Right renal pelvis (tissue), 4 donors: ENCODE measurements around the gene CRYGC. TPM values are rescaled to one million over a fixed set of nuclear protein-coding genes. Genes with fewer than 3 reads are reported as not detected.
"Not testable (repeated sequence)": the region's sequence is repeated elsewhere in the genome, so short reads cannot be mapped to it uniquely, and the experiment has no call there.

ENCODE experiments used
- DNase-seq, 4 donors: peaks; one replicate each; pipeline ENCODE4 v3.0.0-alpha.2; 2013; ENCODE audit warnings: low read depth in 4 of 4, low spot score in 3 of 4, missing footprints in 1 of 4
- polyA plus RNA-seq, 4 donors: library from polyadenylated mRNA; unstranded; fragments of 120-200 nt; gene quantifications; one replicate each; pipeline ENCODE4 v1.2.1, GENCODE V29; 2013; ENCODE audit not compliant: insufficient read length in 4 of 4

The CRYGC gene
- polyA plus RNA-seq, 4 donors, result not detected

DNA sequence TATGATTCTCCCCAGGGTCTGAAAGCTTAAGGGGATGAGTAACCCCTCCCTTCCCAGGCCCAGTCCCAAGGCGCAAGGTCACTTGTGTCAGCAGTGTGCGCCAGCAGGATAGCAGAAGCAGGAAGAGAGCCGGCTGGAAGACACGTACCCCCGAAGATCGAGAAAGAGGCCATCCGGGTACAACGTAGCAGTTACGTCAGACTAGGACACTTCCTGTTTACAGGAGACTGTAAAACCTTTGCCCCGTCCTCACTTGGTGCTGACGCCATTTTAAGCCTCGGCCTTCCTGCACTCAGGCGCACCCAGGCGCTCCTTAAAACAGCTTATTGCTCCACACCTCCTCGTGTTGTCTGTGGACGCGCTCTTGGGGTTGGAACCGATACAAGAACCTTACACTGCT, 9.8 kb upstream of the CRYGC start:
- no peak for DNase-seq

DNA sequence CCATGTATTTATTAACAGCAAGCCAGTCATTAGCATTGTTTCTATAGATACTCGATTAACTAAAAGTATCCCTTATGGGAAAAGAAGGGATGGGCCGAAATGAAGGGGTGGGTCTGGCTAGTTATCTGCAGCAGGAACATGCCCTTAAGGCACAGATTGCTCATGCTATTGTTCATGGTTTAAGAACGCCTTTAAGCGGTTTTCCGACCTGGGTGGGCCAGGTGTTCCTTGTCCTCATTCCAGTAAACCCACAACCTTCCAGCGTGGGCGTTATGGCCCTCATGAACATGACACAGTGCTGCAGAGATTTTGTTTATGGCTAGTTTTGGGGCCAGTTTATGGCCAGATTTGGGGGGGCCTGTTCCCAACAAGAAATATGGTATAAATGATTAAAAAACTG, 8.7 kb upstream of the CRYGC start:
- not testable (repeated sequence) for DNase-seq

DNA sequence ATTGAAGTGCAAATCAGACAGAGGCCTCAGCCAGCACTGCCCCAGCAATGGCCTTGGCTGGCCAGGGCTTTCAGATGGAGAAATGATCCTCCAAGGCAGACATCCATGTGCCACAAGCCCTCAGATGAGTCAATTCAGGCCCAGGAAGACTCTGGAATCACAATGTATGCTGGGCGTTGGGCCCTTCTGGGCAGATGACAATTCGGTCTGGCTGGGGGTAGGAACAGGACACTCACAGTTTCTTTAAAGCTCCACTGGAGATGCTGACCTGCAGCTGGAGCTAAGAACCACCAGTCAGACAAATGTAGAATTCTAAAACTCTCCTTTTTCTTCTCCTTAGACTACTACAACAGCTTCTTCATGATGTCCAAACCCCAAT, 7.1 kb upstream of the CRYGC start:
- DNase-seq, result no peak

DNA sequence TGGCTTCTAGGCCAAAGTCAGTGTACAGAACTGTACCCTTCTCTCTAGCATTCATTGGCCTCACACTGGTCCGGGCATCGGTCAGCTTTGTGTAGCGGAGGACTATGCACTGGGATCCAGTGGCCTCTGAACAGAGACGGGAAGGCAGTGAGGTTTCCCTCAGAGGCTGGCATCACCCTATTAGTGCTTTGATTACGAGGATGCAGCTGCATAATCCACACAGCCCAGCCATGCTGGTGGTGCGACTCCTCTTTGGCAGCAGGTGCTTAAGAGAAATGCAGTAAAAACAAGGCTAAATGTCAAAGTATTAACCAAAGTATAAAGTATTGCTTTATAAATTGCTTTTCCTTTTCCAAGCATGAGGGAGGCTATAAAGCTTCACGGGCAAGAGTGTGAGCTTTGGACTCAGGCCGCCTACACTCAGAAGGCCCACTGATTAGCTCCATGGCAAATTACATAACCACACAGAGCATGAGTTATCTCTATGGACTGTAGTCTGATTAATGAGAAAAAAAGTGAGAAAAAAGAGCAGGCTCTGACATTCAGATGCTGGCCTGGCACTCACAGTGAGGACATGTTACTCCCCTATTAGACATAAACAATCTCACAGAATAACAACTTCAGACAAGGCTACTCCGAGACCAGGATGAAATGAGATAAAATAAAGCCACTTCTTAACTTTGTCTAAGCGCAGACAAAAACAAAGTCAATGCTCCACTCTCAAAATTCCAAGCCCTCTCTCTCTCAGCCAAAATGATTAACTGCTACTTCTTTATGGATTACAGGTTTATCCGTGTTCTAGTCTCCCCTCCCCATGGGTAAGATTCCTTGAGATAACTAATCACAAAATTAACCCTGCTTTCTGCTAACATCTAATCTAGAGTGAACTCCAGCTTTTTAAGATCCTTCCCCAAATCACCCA, 6.4 kb upstream of the CRYGC start:
- DNase-seq, result no peak

DNA sequence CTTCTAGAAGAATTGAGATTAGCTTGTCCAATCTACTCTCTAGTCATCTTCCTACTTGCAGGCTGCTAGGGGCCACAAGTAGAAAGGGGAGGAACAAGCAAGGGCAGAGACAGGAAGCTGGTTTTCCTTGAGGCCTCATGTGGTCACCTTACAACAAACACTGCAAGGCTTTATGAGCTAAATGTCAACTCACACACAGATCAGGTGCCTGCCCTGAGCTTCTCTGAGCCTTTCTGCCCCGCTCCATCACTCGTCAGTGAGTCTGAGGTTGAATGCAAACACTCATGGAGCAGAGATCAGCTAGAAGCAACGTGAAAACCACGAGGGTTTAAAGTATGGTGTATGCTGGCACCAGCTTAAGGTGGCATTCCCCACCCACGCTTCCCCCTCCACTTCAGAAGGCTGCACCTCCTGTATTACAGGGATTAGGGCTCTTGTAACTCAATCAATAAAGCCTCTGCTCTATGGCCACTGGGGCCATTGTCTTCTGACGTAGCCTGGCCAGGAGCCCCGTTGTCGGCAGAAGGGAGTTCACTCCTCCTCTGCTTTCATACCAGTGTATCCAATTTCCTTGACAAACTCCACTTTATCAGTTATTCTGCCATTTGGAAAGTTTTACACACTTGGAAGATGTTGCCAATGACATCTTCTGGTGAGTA, 5.4 kb upstream of the CRYGC start:
- no peak for DNase-seq

DNA sequence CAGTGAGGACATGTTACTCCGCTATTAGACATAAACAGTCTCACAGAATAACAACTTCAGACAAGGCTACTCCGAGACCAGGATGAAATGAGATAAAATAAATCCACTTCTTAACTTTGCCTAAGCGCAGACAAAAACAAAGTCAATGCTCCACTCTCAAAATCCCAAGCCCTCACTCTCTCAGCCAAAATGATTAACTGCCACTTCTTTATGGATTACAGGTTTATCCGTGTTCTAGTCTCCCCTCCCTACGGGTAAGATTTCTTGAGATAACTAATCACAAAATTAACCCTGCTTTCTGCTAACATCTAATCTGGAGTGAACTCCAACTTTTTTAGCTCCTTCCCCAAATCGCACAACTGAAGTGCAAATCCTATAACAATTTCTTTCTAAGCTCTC, 1.1 kb upstream of the CRYGC start:
- no peak for DNase-seq

DNA sequence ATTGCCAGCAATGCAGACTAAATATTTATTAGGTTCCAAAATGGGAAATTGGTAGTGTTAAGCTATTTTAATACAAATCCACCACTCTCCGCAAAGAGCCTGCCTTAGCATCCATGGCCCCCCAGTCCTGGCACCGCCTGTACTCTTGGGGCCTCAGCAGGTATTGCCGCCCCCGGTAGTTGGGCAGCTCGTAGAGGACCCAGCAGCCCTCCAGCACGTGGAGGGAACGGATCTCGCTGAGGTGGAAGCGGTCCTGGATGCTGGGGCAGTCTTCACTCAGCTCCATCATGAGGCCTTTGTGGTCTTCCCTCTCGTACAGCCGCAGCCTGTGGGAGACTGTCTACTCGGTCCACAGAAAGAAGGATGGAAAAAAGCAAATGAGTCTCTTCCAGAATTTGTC, 1.5 kb downstream of the CRYGC start:
- no peak for DNase-seq

DNA sequence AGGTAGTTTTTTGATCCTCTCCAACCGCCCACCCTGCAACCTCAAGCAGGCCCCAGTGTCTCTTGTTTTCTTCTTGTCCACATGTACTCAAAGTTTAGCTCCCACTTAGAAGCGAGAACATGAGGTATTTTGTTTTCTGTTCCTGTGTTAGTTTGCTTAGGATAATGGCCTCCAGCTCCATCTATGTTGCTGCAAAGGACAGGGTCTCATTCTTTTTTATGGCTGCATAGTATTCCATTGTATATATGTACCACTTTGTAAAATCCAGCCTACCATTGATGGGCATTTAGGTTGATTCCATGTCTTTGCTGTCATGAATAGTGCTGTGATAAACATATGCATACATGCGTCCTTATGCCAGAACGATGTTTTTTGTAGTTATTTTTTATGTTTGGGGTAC, 2.5 kb downstream of the CRYGC start:
- no peak for DNase-seq

DNA sequence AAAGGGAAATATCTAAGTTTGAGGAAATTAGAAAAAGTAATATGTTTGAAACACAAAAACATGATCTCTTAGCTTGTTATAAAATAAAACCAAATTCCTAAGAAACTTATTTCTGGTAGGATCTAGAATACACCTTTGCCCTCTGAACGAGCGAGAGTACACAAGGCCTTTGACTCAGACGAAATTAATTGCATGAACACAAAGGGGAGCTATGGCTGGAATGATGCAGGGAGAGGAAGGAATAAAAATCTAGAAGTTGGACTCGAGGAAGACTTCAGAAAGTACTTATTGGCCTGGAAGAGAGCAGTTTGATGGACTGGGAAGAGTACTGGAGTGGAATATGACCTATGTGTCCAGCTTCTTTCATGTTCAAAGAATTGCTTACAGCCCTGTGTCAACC, 4.4 kb downstream of the CRYGC start:
- no peak for DNase-seq

DNA sequence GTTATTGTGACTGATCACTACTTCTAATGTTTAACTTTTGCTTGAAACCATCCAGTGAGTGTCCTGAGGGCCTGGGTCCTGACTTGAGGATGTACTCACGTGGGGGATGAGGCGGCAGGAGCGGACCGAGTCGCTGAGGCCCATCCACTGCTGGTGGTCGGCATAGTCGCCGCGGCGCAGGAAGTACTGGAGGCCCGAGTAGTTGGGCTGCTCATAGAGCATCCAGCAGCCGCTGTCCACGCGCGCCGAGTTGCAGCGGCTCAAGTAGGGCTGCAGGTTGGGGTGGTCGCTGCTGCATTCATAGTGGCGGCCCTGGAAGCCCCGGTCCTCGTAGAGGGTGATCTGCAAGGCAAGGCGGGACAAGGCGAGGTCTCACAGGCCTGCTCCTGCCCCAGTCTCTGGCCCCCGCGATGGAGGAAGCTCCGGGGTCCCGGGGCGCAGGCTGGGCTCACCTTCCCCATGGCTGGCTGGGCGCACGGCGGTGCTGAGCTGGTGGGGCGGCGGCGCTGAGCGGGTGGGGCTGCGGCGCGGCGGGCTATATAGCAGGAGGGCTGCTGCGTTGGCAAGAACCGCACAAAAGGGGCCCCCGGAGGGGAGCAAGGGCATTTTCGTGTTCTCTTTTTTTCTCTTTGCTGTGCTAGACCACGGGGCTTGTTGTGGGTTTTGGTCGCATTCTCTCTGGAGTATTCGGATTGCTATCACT, 5.5 kb downstream of the CRYGC start, which contains the start of gene CRYGD:
Gene CRYGD (minus strand): TSS at position 512 of the 703 bp plus-strand sequence. CDS start 51 bp downstream, at position 461.
- DNase-seq, result not testable (repeated sequence)

DNA sequence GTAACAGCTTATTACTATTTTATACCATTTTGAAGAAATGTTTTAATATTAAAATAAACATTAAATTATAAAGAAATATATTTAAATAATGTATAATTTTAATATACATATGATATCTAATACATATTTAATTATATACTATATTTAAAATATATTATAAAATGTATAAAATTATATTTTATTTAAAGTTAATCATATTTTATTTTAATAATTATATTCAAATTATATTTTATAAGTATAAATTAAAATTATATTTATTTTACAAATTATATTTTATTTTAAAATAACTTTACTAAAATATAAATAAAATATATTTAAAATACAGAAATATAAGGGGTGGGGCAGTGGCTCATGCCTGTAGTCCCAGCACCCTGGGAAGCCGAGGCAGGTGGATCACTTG, 7.4 kb downstream of the CRYGC start:
- no peak for DNase-seq

DNA sequence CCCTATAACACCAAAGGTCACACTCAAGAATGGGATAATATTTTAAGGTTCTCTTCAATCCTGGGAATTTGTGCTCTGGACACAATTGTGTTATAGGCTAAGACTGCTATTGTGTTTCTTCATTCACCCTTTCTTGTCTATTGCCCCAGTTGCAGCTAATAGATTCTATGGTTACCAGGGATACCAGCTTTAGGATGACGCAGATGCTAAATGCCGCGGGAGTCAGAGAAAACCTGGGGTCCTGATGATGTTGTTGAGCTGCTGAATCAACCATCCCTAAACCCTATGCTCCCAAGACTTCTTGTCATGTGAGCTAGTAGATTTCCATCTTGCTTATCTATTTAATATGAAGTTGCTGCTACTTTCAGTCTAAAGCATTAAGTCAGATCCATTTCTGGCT, 10.7 kb downstream of the CRYGC start:
- no peak for DNase-seq

DNA sequence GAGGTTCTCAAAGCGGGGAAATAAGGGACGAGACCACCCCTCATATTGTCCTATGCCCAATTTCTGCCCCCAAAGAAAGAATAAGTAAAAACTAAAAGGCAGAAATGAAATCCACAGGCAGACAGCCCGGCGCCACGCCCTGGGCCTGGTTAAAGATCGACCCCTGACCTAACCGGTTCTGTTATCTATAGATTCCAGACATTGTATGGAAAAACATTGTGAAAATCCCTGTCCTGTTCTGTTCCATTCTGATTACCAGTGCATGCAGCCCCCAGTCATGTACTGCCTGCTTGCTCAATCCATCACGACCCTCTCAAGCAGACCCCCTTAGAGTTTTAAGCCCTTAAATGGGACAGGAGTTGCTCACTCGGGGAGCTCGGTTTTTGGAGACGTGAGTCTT, 12.2 kb downstream of the CRYGC start:
- not testable (repeated sequence) for DNase-seq

DNA sequence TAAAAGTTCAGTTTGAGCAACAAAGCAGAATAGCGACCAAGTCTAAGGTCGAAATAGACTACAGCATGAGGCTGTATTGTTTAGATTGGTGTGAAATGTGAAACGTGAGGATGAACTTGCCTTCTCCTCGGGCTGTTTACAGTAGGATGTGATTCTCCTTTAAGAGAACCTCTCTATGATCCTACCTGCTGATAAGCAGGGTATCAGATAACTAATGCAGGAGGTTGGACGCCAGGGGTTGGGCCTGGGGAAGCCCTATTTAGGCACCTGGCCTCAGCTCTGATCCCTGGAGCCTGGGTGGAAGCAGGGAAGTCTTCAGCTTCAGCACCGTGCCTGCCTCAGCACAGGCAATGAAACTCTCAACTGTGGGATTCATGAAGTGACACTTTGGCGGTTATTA, 16.7 kb downstream of the CRYGC start:
- no peak for DNase-seq

DNA sequence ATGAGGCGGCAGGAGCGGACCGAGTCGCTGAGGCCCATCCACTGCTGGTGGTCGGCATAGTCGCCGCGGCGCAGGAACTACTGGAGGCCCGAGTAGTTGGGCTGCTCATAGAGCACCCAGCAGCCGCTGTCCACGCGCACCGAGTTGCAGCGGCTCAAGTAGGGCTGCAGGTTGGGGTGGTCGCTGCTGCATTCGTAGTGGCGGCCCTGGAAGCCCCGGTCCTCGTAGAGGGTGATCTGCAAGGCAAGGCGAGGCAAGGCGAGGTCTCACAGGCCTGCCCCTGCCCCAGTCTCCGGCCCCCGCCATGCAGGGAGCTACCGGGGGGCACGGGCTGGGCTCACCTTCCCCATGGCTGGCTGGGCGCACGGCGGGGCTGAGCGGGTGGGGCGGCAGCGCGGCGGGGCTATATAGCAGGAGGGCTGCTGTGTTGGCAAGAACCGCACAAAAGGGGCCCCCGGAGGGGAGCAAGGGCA, 17.3 kb downstream of the CRYGC start:
- not testable (repeated sequence) for DNase-seq

DNA sequence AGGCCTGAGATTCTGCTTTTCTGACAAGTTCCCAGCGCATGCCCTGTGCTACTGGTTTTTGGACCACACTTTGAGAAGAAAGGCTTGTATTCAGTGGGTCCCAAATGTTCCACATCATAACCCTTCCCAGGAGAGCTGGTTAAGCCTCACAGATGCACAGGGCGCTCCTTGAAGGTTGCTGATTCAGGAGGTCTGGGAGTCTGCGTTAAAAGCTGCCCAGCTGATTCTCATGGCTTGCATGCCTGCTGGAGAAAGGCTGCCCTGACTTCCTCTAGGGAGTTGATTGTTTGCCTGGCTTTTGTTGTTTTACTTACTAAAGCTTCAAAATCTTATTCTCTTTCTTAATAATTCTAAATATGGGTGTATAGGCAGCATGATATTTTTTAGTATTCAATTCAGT, 26.0 kb downstream of the CRYGC start:
- DNase-seq, result no peak

DNA sequence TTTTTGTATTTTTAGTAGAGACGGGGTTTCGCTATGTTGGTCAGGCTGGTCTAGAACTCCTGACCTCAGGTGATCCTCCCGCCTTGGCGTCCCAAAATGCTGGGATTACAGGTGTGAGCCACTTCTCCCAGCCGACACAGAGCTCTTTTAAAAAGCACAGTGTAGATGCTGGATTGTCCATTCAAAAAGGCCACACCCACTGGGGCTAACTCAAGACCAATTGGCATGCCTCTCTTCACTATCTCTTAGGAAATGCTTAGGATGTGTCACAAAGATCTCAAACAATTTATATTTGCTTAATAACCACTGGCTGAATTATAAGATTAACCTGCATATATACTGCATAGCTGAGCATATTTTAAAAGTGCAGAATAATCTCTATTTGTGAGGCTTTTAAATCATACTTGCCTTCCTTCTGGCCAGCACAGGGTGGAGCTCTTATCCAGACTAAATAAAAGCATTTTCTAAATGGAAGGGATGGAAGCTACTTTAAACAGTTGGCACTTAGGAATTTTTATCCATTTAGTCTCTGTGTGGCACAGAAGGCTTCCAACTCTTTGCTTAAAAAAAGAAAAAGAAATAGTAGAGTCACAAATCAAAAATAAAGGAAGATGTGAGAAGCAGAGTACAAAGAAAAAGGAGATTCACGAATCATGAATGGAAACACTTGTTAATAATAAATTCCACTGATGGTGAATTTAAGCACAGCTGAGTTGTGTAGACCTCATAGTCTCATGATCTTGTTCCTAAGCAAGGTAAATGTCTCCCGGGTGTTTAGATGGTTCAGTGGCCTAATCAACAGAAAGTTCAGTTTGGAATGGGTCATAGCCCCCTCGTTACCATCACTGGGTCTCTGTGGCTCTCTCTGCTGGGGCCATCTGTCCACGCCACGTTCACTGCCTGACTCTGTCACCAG, 27.7 kb downstream of the CRYGC start:
- DNase-seq, result no peak

DNA sequence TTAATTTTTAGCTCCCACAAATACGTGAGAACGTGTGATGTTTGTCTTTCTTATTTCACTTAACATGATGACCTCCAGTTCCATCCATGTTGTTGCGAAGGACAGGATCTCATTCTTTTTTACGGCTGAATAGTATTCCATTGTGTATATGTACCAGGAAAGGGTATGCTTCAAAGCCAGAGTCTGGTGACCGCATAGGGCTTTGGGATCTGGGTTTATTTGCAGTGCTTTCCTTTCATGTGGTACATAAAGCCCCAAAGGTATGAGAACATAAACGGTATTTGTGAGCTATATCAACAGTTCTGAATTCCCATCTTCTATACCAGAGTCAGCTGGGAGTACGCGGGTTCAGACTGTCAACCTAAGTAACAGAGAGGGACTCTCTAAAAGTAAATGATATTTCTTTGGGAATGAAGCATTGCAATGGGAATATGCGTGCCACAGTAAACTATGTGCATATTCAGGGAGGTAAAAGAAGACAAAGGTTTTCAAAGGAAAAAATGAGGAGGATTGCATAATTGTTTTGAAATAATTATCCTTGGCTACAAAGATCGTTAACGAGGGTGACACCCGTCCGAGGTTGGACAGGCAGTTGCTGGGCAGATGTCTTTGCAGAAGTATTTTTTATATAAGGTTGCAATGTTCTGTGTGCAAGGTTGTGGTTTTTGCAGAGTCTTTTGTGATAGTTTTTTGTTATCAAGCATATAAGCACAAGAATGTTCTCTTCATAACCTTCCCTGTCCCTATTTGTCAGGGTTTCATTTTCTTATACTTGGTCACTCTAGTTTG, 29.8 kb downstream of the CRYGC start:
- DNase-seq, result no peak

DNA sequence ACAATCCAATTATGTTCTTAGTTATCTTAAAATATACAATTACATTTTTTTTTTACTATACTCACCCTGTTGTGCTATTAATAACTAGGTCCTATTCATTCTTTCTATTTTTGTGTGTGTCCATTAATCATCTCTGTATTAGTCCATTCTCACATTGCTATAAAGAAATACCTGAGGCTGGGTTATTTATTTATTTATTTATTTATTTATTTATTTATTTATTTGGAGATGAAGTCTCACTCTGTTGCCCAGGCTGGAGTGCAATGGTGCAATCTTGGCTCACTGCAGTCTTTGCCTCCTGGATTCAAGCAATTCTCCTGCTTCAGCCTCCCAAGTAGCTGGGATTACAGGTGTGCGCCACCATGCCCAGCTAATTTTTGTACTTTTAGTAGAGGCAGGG, 30.9 kb downstream of the CRYGC start:
- not testable (repeated sequence) for DNase-seq
